Posterior vena cava (tissue), 2 donors: ENCODE measurements around the gene SNRPN. TPM values are rescaled to one million over a fixed set of nuclear protein-coding genes. Genes with fewer than 3 reads are reported as not detected.
"Not testable (repeated sequence)": the region's sequence is repeated elsewhere in the genome, so short reads cannot be mapped to it uniquely, and the experiment has no call there.

Source experiments
- DNase-seq: peaks from one replicate; pipeline ENCODE4 v3.0.0-alpha.2; 2020; ENCODE audit warnings: low spot score
- intact Hi-C, 2 donors: fragments of 100-400 bp; cut with DNase I; formaldehyde crosslinking; loops; one replicate each; pipeline versions ENCODE4 v1.14.1 to v1.14.2; 2022 to 2023
- total RNA-seq, 2 donors: library from RNA; stranded (reverse); fragmentation: NEBNext Ultra II Directional; extraction: Animal tissue kit (Norgen Biotek cat#: 25700); gene quantifications; one replicate each; pipeline ENCODE4 v1.2.1, GENCODE V29; 2021
- donor health status: DM: yes; HTN: yes; CAD: no.
- donor health status: DM: yes; HTN: yes; CAD: no.

Gene SNRPN
- total RNA-seq, 2 donors from 2014 or later: 41.7 to 59.1 TPM

DNA sequence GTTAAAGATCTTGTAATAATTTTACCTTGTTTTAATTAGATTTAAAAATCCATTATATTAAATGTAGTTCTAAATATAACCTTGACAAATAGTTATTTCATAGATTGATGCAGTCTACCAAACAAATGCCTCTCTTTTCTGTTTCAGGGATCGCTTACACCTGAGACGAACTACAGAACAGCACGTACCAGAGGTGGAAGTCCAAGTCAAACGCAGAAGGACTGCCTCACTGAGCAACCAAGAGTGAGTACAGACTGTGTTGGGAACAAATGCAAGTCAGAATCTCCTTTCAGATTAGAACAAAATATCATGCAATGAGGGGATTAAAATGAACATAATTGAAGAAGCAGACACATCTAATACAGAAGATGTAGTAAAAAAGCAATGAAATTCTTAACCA lies 7.2 kb downstream of the SNRPN start:
- DNase-seq: no peak
- intact Hi-C loops: no loop called here

DNA sequence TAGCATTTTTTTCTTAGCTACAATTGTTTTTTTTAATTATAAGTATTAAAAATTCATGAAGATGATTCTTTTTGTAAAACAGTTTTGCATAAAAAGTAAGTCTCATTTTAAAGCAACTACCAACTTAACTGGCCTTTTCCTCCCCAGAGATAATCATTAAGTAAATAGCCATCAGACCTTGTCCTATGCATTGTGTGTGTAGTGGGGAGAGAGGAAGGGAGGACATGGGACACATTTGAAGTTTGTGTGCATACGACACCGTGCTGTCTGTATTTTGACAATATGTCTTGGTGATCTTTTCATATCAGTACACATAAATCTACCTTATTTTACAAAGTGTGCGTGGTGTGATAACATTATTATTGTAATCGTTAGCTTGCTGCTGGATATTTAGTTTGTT lies 8.1 kb downstream of the SNRPN start:
- no peak for DNase-seq
- intact Hi-C loops: no loop called here

- DNase-seq: no peak
- intact Hi-C loops: no loop called here
These were observed 11.7 kb downstream of the SNRPN start for GRCh38 chr15:24966364-24967103.

DNA sequence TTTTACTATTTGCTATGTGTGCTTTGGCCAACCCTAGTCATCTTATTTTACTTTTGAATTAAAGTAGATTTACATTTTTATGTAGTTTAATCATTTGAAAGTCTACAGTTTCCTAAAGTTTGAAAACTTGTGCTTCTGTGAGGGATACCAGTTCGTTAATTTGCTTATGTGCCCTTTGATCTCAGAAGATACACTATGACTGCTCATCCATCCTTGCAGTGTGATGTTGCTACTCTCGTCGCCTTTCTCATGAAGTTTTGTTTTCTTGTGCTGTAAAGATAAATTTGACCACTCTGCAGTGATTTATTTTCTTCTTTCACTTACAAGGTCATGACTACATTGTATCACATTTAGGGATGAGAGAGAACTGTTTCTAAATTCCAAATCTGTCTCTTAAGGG lies 16.3 kb downstream of the SNRPN start:
- no peak for DNase-seq
- intact Hi-C loops: no loop called here

- intact Hi-C loops: no loop called here
- no peak for DNase-seq
These were observed 17.0 kb downstream of the SNRPN start for GRCh38 chr15:24971772-24972171.

DNA sequence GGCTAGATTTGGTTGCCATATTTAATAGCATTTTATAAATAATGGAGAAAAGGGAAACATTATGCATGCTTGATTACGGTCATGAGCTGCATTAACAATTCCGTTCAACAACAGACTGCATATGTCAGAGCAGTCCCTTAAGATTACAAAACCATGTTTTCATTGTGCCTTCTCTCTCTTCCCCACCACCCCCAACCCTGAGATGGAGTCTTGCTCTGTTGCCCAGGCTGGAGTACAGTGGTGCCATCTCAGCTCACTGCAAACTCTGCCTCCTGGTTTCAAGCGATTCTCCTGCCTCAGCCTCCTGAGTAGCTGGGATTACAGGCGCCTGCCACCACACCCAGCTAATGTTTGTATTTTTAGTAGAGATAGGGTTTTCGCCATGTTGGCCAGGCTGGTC lies 17.9 kb downstream of the SNRPN start:
- DNase-seq, intact Hi-C loops: not testable (repeated sequence)

DNA sequence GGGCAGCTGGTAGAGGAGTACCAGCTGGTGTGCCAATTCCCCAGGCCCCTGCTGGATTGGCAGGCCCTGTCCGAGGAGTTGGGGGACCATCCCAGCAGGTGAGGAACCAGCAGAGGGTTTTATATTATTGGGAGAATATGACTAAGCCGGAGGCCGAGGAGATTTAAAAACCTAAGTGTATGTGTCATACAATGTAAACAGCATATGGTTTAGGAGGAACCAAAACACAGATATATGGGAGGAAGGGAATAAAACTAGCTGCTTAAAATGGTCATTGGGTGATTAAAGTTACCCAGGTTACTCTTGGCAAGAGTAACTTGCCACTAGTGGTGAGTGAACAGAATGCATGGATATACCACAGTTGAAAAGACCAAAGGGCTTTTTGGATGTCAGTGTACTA lies 22.1 kb downstream of the SNRPN start:
- intact Hi-C loops: no loop called here
- DNase-seq: no peak

DNA sequence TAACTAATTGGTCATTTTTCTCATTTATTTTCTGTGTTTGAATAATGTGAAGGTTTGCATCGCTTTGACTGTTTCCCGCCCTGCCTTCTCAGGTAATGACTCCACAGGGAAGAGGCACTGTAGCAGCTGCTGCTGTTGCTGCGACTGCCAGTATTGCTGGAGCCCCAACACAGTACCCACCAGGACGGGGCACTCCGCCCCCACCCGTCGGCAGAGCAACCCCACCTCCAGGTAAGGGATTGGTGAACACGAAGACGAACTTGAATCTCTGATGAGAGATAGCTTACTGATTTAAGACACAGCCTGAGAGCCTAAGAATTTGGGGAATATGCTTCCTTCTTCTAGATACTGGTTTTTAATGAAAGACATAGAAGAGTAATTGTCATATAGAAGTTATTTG lies 22.9 kb downstream of the SNRPN start:
- no peak for DNase-seq
- intact Hi-C loops: no loop called here

GRCh38 chr15:24985224-24985623 lies 30.4 kb downstream of the SNRPN start:
- intact Hi-C loops: no loop called here
- no peak for DNase-seq

DNA sequence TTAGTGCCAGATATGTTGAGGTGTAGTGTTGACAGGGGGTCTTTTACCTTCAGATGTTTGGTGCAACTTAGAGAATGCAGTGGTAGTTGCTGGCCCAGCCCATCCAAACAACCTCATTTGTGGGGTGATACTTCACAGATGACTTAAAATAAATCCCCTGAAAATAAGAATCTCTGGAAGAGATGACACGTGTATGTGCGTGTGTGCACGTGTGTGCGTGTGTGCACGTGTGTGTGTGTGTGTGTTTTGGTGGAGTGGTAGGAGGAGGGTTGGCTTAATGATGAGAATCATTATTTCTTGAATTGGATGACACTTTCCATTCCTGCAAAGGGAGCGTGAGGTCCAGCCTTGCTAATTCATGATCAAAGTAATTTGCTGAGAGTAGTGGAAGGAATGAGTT lies 31.9 kb downstream of the SNRPN start:
- intact Hi-C loops: no loop called here
- no peak for DNase-seq

DNA sequence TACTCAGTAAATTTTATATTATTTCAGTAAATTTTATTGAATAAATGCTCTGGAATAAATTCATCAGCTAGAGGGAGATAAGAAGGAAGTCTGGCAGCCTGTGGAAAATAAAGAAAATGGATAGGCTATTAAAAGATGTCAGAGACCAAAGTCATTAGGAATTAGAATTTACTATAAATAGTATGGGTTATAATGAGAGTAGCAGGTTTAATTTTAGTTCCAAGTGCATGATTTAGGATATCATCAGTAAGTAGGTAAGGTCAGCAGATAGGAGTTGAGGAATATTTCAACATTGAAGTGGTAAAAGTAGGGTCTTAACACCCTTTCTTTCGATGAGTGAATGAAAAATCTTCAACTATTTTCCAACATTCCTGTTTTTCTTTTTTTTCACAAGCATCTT lies 64.6 kb downstream of the SNRPN start:
- DNase-seq: no peak
- intact Hi-C loops: no loop called here

- no peak for DNase-seq
- intact Hi-C loops: no loop called here
These were observed 67.4 kb downstream of the SNRPN start for GRCh38 chr15:25022233-25022632.

Other genes starting within 250 kb of the SNRPN start
- 10 to 100 TPM; 11.5 to 12.0 TPM for gene SNURF, start within 50 bp of the SNRPN start, total RNA-seq